CD4-positive, alpha-beta memory T cell (primary cell): ENCODE measurements around the gene SLC29A2. TPM values are rescaled to one million over a fixed set of nuclear protein-coding genes. Genes with fewer than 3 reads are reported as not detected.
A peak's percentile ranks its signal among the peaks of the same experiment; 100 is the strongest.
"Not testable (repeated sequence)": the region's sequence is repeated elsewhere in the genome, so short reads cannot be mapped to it uniquely, and the experiment has no call there.

Source experiments
- CTCF ChIA-PET: fragments of 350-600 bp; sonication (Branson Sonifier 250); formaldehyde crosslinking; loops from one replicate; lab custom pipeline; 2021; ENCODE audit warnings: inconsistent platforms; ENCODE audit not compliant: partially characterized antibody; lab: Charles Lee
- POLR2A ChIA-PET: fragments of 350-600 bp; sonication (Branson Sonifier 250); formaldehyde crosslinking; loops from one replicate; lab custom pipeline; 2021; ENCODE audit not compliant: partially characterized antibody; lab: Charles Lee
- DNase-seq, 5 donors: peaks; one replicate each; pipeline versions ENCODE4 v3.0.0 to v3.0.0-alpha.2; 2020 to 2022; ENCODE audit warnings: mixed read lengths in 1 of 5
- H3K27ac ChIP-seq: one replicate; pipeline ENCODE4 v1.7.0; 2013; ENCODE audit warnings: low read depth, low read length
- H3K27me3 ChIP-seq: 2 replicates; pipeline ENCODE4 v1.7.0; 2013; ENCODE audit warnings: mild to moderate bottlenecking, low read length, moderate library complexity; ENCODE audit not compliant: insufficient read depth
- H3K36me3 ChIP-seq: 2 replicates; pipeline ENCODE4 v1.7.0; 2013; ENCODE audit warnings: mild to moderate bottlenecking, low read length, moderate library complexity; ENCODE audit not compliant: insufficient read depth
- H3K4me1 ChIP-seq: 2 replicates; pipeline ENCODE4 v1.7.0; 2013; ENCODE audit warnings: mild to moderate bottlenecking, low read length, moderate library complexity; ENCODE audit not compliant: insufficient read depth
- H3K4me3 ChIP-seq, 2 donors: one replicate each; pipeline ENCODE4 v1.7.0; 2013; ENCODE audit warnings: low read length in 2 of 2, mild to moderate bottlenecking in 1 of 2
- H3K9me3 ChIP-seq, 2 donors: one replicate each; pipeline ENCODE4 v1.7.0; 2013; ENCODE audit warnings: low read length in 2 of 2, control low read depth in 1 of 2; ENCODE audit not compliant: control insufficient read depth in 1 of 2
- H3K27ac Mint-ChIP-seq, 7 donors: one replicate each; pipeline ENCODE4 v1.8.0; 2020 to 2021; ENCODE audit warnings: mixed read lengths in 7 of 7, mild to moderate bottlenecking in 6 of 7, inconsistent platforms in 3 of 7, moderate library complexity in 3 of 7
- H3K27me3 Mint-ChIP-seq, 2 donors: one replicate each; pipeline ENCODE4 v1.8.0; 2020 to 2021; ENCODE audit warnings: mixed read lengths in 2 of 2
- H3K36me3 Mint-ChIP-seq, 2 donors: one replicate each; pipeline ENCODE4 v1.8.0; 2020 to 2021; ENCODE audit warnings: mixed read lengths in 2 of 2, inconsistent platforms in 1 of 2, mild to moderate bottlenecking in 1 of 2
- H3K4me1 Mint-ChIP-seq, 4 donors: one replicate each; pipeline ENCODE4 v1.8.0; 2020 to 2021; ENCODE audit warnings: mixed read lengths in 4 of 4, mild to moderate bottlenecking in 1 of 4
- H3K4me3 Mint-ChIP-seq, 8 donors: one replicate each; pipeline ENCODE4 v1.8.0; 2020 to 2021; ENCODE audit warnings: mixed read lengths in 8 of 8, mild to moderate bottlenecking in 7 of 8, moderate library complexity in 6 of 8, inconsistent platforms in 3 of 8
- H3K9me3 Mint-ChIP-seq, 8 donors: one replicate each; pipeline ENCODE4 v1.8.0; 2020 to 2021; ENCODE audit warnings: mixed read lengths in 8 of 8, mild to moderate bottlenecking in 5 of 8, inconsistent platforms in 3 of 8, moderate library complexity in 1 of 8
- intact Hi-C: fragments of 100-400 bp; cut with micrococcal nuclease; formaldehyde crosslinking; loops from one replicate; pipeline ENCODE4 v1.15.1; 2023
- polyA plus RNA-seq, 2 donors: library from polyadenylated mRNA; unstranded; fragments of 300-500 nt; fragmentation: Illumina TruSeq; gene quantifications; one replicate each; pipeline ENCODE4 v1.2.3, GENCODE V29; 2021
- total RNA-seq, 2 experiments: library from RNA; stranded (reverse); gene quantifications; one replicate each; pipeline ENCODE4 v1.2.3, GENCODE V29; 2021

The SLC29A2 gene
- total and polyA plus RNA-seq, 4 experiments from 2014 or later, result 0.87 to 15.5 (median 9.0) TPM

GRCh38 chr11:66384316-66384715, 12.8 kb upstream of the SLC29A2 start:
- H3K36me3 ChIP-seq, intact Hi-C loops, H3K9me3 ChIP-seq, H3K9me3 Mint-ChIP-seq, H3K4me1 Mint-ChIP-seq, DNase-seq, POLR2A ChIA-PET, H3K27ac ChIP-seq, H3K4me3 ChIP-seq, H3K4me1 ChIP-seq, H3K27ac Mint-ChIP-seq, H3K27me3 ChIP-seq, H3K27me3 Mint-ChIP-seq, H3K36me3 Mint-ChIP-seq, H3K4me3 Mint-ChIP-seq: not testable (repeated sequence)
- CTCF ChIA-PET, result interaction anchor here (2.5 to 9.8 kb wide), 4 partner anchors 12 to 73 kb away, joined by 8 to 87 read pairs (median 66); partner anchors contain the start of gene SLC29A2

- CTCF ChIA-PET, result interaction anchor here (0.7 to 5.2 kb wide), 4 partner anchors 10 to 475 kb away, joined by 3 to 40 read pairs (median 6); no protein-coding TSS in a partner anchor
- H3K27me3 Mint-ChIP-seq, H3K27ac ChIP-seq, H3K4me3 ChIP-seq, H3K36me3 Mint-ChIP-seq, POLR2A ChIA-PET, H3K27me3 ChIP-seq, DNase-seq, H3K4me3 Mint-ChIP-seq, H3K9me3 Mint-ChIP-seq, H3K4me1 ChIP-seq, H3K36me3 ChIP-seq, H3K4me1 Mint-ChIP-seq, H3K27ac Mint-ChIP-seq, intact Hi-C loops, H3K9me3 ChIP-seq: not testable (repeated sequence)
Observed at GRCh38 chr11:66380264-66380663, 8.7 kb upstream of the SLC29A2 start.

GRCh38 chr11:66373690-66374287, 2.2 kb upstream of the SLC29A2 start:
- POLR2A ChIA-PET, H3K9me3 Mint-ChIP-seq, H3K36me3 ChIP-seq, H3K27me3 Mint-ChIP-seq, H3K27ac ChIP-seq, DNase-seq, H3K4me3 ChIP-seq, H3K9me3 ChIP-seq, H3K27me3 ChIP-seq, H3K36me3 Mint-ChIP-seq: not testable (repeated sequence)
- intact Hi-C loops, result loop anchor here (2.0 kb wide), 2 partner anchors 13 to 29 kb away; partner anchors contain the start of gene BRMS1
- H3K4me1 Mint-ChIP-seq, result peaks cover 5 to 17% (median 12%) of the 10 kb centered on the region in 4 donors
- CTCF ChIA-PET, result interaction anchor here (1.3 to 7.2 kb wide), 4 partner anchors 10 to 62 kb away, joined by 3 to 69 read pairs (median 8); no protein-coding TSS in a partner anchor
- H3K4me3 Mint-ChIP-seq, result peak overlapping the region in 3 of 8 donors; percentile 7 to 51 (median 40)
- H3K4me1 ChIP-seq, result peaks cover 12% of the 10 kb centered on the region
- H3K27ac Mint-ChIP-seq, result peak overlapping the region in 3 of 7 donors; percentile 29 to 83 (median 62)

GRCh38 chr11:66373265-66373664, 1.7 kb upstream of the SLC29A2 start:
- Mint-ChIP-seq H3K9me3 (no peaks in the 10 kb centered on the region), H3K27ac (peak overlapping the region in 3 of 7 donors; percentile 29 to 83 (median 62)), H3K4me1 (peaks cover 5 to 17% (median 12%) of the 10 kb centered on the region in 4 donors), H3K27me3 (no peaks in the 10 kb centered on the region), H3K36me3 (peaks cover 0 to 2% of the 10 kb centered on the region in 2 donors), H3K4me3 (peak overlapping the region in 5 of 8 donors; percentile 7 to 51 (median 10))
- ChIA-PET POLR2A (interaction anchor here (3.0 kb wide), 1 partner anchor 61 kb away, joined by 24 read pairs; no protein-coding TSS in a partner anchor), CTCF (interaction anchor here (1.3 to 7.2 kb wide), 4 partner anchors 10 to 61 kb away, joined by 3 to 69 read pairs (median 8); no protein-coding TSS in a partner anchor)
- Histone ChIP-seq H3K9me3 (no peaks in the 10 kb centered on the region), H3K36me3 (no peaks in the 10 kb centered on the region), H3K4me1 (peaks cover 12% of the 10 kb centered on the region), H3K27me3 (no peaks in the 10 kb centered on the region), H3K27ac (no peak overlapping the region), H3K4me3 (no peak overlapping the region)
- intact Hi-C loops, result loop anchor here (2.0 kb wide), 2 partner anchors 14 to 28 kb away; partner anchors contain the start of gene BRMS1
- no peak for DNase-seq

- Mint-ChIP-seq H3K4me1 (peaks cover 5 to 17% (median 12%) of the 10 kb centered on the region in 4 donors), H3K27me3 (no peaks in the 10 kb centered on the region), H3K9me3 (no peaks in the 10 kb centered on the region), H3K4me3 (peak overlapping the region in 5 of 8 donors; percentile 19 to 91 (median 62)), H3K36me3 (peaks cover 0 to 2% of the 10 kb centered on the region in 2 donors), H3K27ac (peak overlapping the region in 2 of 7 donors; percentile 9 to 63)
- intact Hi-C loops, result no loop called here
- POLR2A ChIA-PET, result interaction anchor here (0.5 kb wide), 1 partner anchor 264 kb away, joined by 3 read pairs; no protein-coding TSS in a partner anchor
- no peak overlapping the region for H3K27ac ChIP-seq
- H3K27me3 ChIP-seq, result no peaks in the 10 kb centered on the region
- no peak overlapping the region for H3K4me3 ChIP-seq
- H3K36me3 ChIP-seq, result no peaks in the 10 kb centered on the region
- CTCF ChIA-PET, result interaction anchor here (1.2 to 7.2 kb wide), 2 partner anchors 16 to 58 kb away, joined by 3 to 69 read pairs; no protein-coding TSS in a partner anchor
- no peak for DNase-seq
- peaks cover 12% of the 10 kb centered on the region for H3K4me1 ChIP-seq
- no peaks in the 10 kb centered on the region for H3K9me3 ChIP-seq
Observed at GRCh38 chr11:66369073-66369894, 2.3 kb downstream of the SLC29A2 start.

GRCh38 chr11:66368484-66368883, 3.1 kb downstream of the SLC29A2 start:
- Histone ChIP-seq H3K4me1 (peaks cover 12% of the 10 kb centered on the region), H3K9me3 (no peaks in the 10 kb centered on the region), H3K27me3 (no peaks in the 10 kb centered on the region), H3K4me3 (no peak overlapping the region), H3K27ac (no peak overlapping the region), H3K36me3 (no peaks in the 10 kb centered on the region)
- Mint-ChIP-seq H3K36me3 (peaks cover 0 to 2% of the 10 kb centered on the region in 2 donors), H3K27ac (peak overlapping the region in 2 of 7 donors; percentile 44 to 48), H3K27me3 (no peaks in the 10 kb centered on the region), H3K9me3 (no peaks in the 10 kb centered on the region), H3K4me1 (peaks cover 5 to 17% (median 12%) of the 10 kb centered on the region in 4 donors), H3K4me3 (peak overlapping the region in 1 of 8 donors; percentile 32)
- CTCF ChIA-PET, result interaction anchor here (8.9 kb wide), 1 partner anchor 18 kb away, joined by 87 read pairs; no protein-coding TSS in a partner anchor
- POLR2A ChIA-PET, result interaction anchor here (0.5 kb wide), 1 partner anchor 264 kb away, joined by 3 read pairs; no protein-coding TSS in a partner anchor
- DNase-seq, result no peak
- intact Hi-C loops, result no loop called here
